Memory B cell (primary cell): Measurements from ENCODE around the gene SSPN.

Source experiments
- ATAC-seq: fragments of 150-1000 bp; cut with Tn5 transposase; 2 replicates; pipeline ENCODE4 v1.10.0; 2021; ENCODE audit warnings: low read depth, mild to moderate bottlenecking, moderate library complexity
- DNase-seq, 2 donors: peaks; one replicate each; pipeline ENCODE4 v3.0.0; 2022; ENCODE audit warnings: low spot score in 2 of 2
- H3K27ac Mint-ChIP-seq: one replicate; pipeline ENCODE4 v1.8.0; 2022; ENCODE audit warnings: mild to moderate bottlenecking, moderate library complexity, mixed read lengths
- H3K27me3 Mint-ChIP-seq: one replicate; pipeline ENCODE4 v1.8.0; 2022; ENCODE audit warnings: mixed read lengths
- H3K36me3 Mint-ChIP-seq: one replicate; pipeline ENCODE4 v1.8.0; 2022; ENCODE audit warnings: mild to moderate bottlenecking, mixed read lengths
- H3K4me1 Mint-ChIP-seq: one replicate; pipeline ENCODE4 v1.8.0; 2022; ENCODE audit warnings: mixed read lengths
- H3K4me3 Mint-ChIP-seq: one replicate; pipeline ENCODE4 v1.8.0; 2022; ENCODE audit warnings: mild to moderate bottlenecking, moderate library complexity, mixed read lengths
- H3K9me3 Mint-ChIP-seq: one replicate; pipeline ENCODE4 v1.8.0; 2022; ENCODE audit warnings: mixed read lengths

The SSPN gene

GRCh38 chr12:26172539-26172938 is 22.8 kb upstream of the SSPN start:
- Mint-ChIP-seq H3K4me1 (peaks cover 28% of the 10 kb centered on the region), H3K36me3 (peaks cover 12% of the 10 kb centered on the region), H3K27me3 (no peaks in the 10 kb centered on the region), H3K27ac (peak overlapping the region; percentile 2), H3K4me3 (no peak overlapping the region), H3K9me3 (peaks cover 2% of the 10 kb centered on the region)
- no peak for ATAC-seq
- no peak for DNase-seq

- no peak overlapping the region for H3K4me3 Mint-ChIP-seq
- ATAC-seq (no peak), DNase-seq (no peak)
- H3K4me1 Mint-ChIP-seq: peaks cover 31% of the 10 kb centered on the region
- H3K27ac Mint-ChIP-seq: peak overlapping the region; percentile 2
- no peaks in the 10 kb centered on the region for H3K27me3 Mint-ChIP-seq
- peaks cover 12% of the 10 kb centered on the region for H3K36me3 Mint-ChIP-seq
- peaks cover 2% of the 10 kb centered on the region for H3K9me3 Mint-ChIP-seq
These were observed 22.3 kb upstream of the SSPN start for GRCh38 chr12:26172946-26173552.

- no peak for DNase-seq
These were observed 18.6 kb upstream of the SSPN start for GRCh38 chr12:26176725-26177124.

GRCh38 chr12:26177283-26177682 is 18.1 kb upstream of the SSPN start:
- no peak overlapping the region for H3K27ac Mint-ChIP-seq
- peak; percentile 66 for ATAC-seq
- H3K27me3 Mint-ChIP-seq: no peaks in the 10 kb centered on the region
- H3K36me3 Mint-ChIP-seq: peaks cover 25% of the 10 kb centered on the region
- peaks cover 39% of the 10 kb centered on the region for H3K4me1 Mint-ChIP-seq
- H3K9me3 Mint-ChIP-seq: peaks cover 2% of the 10 kb centered on the region
- DNase-seq: no peak
- H3K4me3 Mint-ChIP-seq: no peak overlapping the region

More at GRCh38 chr12:26176725-26177124, 18.6 kb upstream of the SSPN start:
- Mint-ChIP-seq H3K27me3 (no peaks in the 10 kb centered on the region), H3K27ac (no peak overlapping the region), H3K9me3 (peaks cover 2% of the 10 kb centered on the region), H3K4me3 (no peak overlapping the region), H3K4me1 (peaks cover 40% of the 10 kb centered on the region), H3K36me3 (peaks cover 25% of the 10 kb centered on the region)
- ATAC-seq: no peak

GRCh38 chr12:26179826-26180225 is 15.5 kb upstream of the SSPN start:
- peaks cover 26% of the 10 kb centered on the region for H3K4me1 Mint-ChIP-seq
- DNase-seq: no peak
- no peak overlapping the region for H3K4me3 Mint-ChIP-seq
- no peak for ATAC-seq
- peaks cover 18% of the 10 kb centered on the region for H3K36me3 Mint-ChIP-seq
- no peak overlapping the region for H3K27ac Mint-ChIP-seq
- no peaks in the 10 kb centered on the region for H3K9me3 Mint-ChIP-seq
- H3K27me3 Mint-ChIP-seq: no peaks in the 10 kb centered on the region

GRCh38 chr12:26182377-26182776 is 13.0 kb upstream of the SSPN start:
- H3K36me3 Mint-ChIP-seq: peaks cover 17% of the 10 kb centered on the region
- DNase-seq: no peak
- no peaks in the 10 kb centered on the region for H3K9me3 Mint-ChIP-seq
- peaks cover 26% of the 10 kb centered on the region for H3K4me1 Mint-ChIP-seq
- no peak overlapping the region for H3K4me3 Mint-ChIP-seq
- ATAC-seq: no peak
- no peaks in the 10 kb centered on the region for H3K27me3 Mint-ChIP-seq
- no peak overlapping the region for H3K27ac Mint-ChIP-seq

GRCh38 chr12:26185532-26186320 is 9.6 kb upstream of the SSPN start:
- peaks cover 22% of the 10 kb centered on the region for H3K4me1 Mint-ChIP-seq
- no peak overlapping the region for H3K4me3 Mint-ChIP-seq
- DNase-seq (no peak), ATAC-seq (no peak)
- peaks cover 3% of the 10 kb centered on the region for H3K36me3 Mint-ChIP-seq
- no peaks in the 10 kb centered on the region for H3K27me3 Mint-ChIP-seq
- no peaks in the 10 kb centered on the region for H3K9me3 Mint-ChIP-seq
- no peak overlapping the region for H3K27ac Mint-ChIP-seq

GRCh38 chr12:26187014-26187798 is 8.2 kb upstream of the SSPN start:
- H3K4me3 Mint-ChIP-seq: no peak overlapping the region
- H3K4me1 Mint-ChIP-seq: peaks cover 22% of the 10 kb centered on the region
- peak overlapping the region; percentile 21 for H3K27ac Mint-ChIP-seq
- ATAC-seq: peak; percentile 45
- no peaks in the 10 kb centered on the region for H3K9me3 Mint-ChIP-seq
- peaks cover 1% of the 10 kb centered on the region for H3K36me3 Mint-ChIP-seq
- DNase-seq: no peak
- H3K27me3 Mint-ChIP-seq: no peaks in the 10 kb centered on the region

- H3K4me3 Mint-ChIP-seq: no peak overlapping the region
- H3K27ac Mint-ChIP-seq: no peak overlapping the region
- ATAC-seq: no peak
- H3K36me3 Mint-ChIP-seq: peaks cover 1% of the 10 kb centered on the region
- no peak for DNase-seq
- peaks cover 22% of the 10 kb centered on the region for H3K4me1 Mint-ChIP-seq
- no peaks in the 10 kb centered on the region for H3K9me3 Mint-ChIP-seq
- no peaks in the 10 kb centered on the region for H3K27me3 Mint-ChIP-seq
These were observed 7.2 kb upstream of the SSPN start for GRCh38 chr12:26188127-26188526.

GRCh38 chr12:26188641-26189040 is 6.7 kb upstream of the SSPN start:
- no peak for ATAC-seq
- H3K9me3 Mint-ChIP-seq: no peaks in the 10 kb centered on the region
- peaks cover 1% of the 10 kb centered on the region for H3K36me3 Mint-ChIP-seq
- no peaks in the 10 kb centered on the region for H3K27me3 Mint-ChIP-seq
- no peak for DNase-seq
- peaks cover 22% of the 10 kb centered on the region for H3K4me1 Mint-ChIP-seq
- H3K4me3 Mint-ChIP-seq: no peak overlapping the region
- no peak overlapping the region for H3K27ac Mint-ChIP-seq

- peaks cover 1% of the 10 kb centered on the region for H3K36me3 Mint-ChIP-seq
- no peak overlapping the region for H3K4me3 Mint-ChIP-seq
- peaks cover 17% of the 10 kb centered on the region for H3K4me1 Mint-ChIP-seq
- H3K27ac Mint-ChIP-seq: no peak overlapping the region
- H3K27me3 Mint-ChIP-seq: no peaks in the 10 kb centered on the region
- ATAC-seq (no peak), DNase-seq (no peak)
- H3K9me3 Mint-ChIP-seq: no peaks in the 10 kb centered on the region
These were observed 3.2 kb upstream of the SSPN start for GRCh38 chr12:26192142-26192541.

- ATAC-seq (no peak), DNase-seq (no peak)
- no peak overlapping the region for H3K4me3 Mint-ChIP-seq
- H3K27me3 Mint-ChIP-seq: no peaks in the 10 kb centered on the region
- H3K27ac Mint-ChIP-seq: no peak overlapping the region
- H3K36me3 Mint-ChIP-seq: peaks cover 1% of the 10 kb centered on the region
- H3K9me3 Mint-ChIP-seq: no peaks in the 10 kb centered on the region
- peaks cover 15% of the 10 kb centered on the region for H3K4me1 Mint-ChIP-seq
These were observed 1.8 kb upstream of the SSPN start for GRCh38 chr12:26193539-26193938.

GRCh38 chr12:26195641-26196420 is 458 bp downstream of the SSPN start:
- peak overlapping the region; percentile 94 for H3K4me3 Mint-ChIP-seq
- no peaks in the 10 kb centered on the region for H3K27me3 Mint-ChIP-seq
- DNase-seq: peak; percentile 9 to 25
- no peaks in the 10 kb centered on the region for H3K9me3 Mint-ChIP-seq
- peaks cover 8% of the 10 kb centered on the region for H3K4me1 Mint-ChIP-seq
- H3K36me3 Mint-ChIP-seq: no peaks in the 10 kb centered on the region
- peak overlapping the region; percentile 91 for H3K27ac Mint-ChIP-seq
- peak; percentile 73 for ATAC-seq

- peak overlapping the region; percentile 91 for H3K27ac Mint-ChIP-seq
- peaks cover 8% of the 10 kb centered on the region for H3K4me1 Mint-ChIP-seq
- H3K36me3 Mint-ChIP-seq: no peaks in the 10 kb centered on the region
- H3K27me3 Mint-ChIP-seq: no peaks in the 10 kb centered on the region
- H3K9me3 Mint-ChIP-seq: no peaks in the 10 kb centered on the region
- peak overlapping the region; percentile 94 for H3K4me3 Mint-ChIP-seq
- ATAC-seq (no peak), DNase-seq (no peak)
These were observed 996 bp downstream of the SSPN start for GRCh38 chr12:26196421-26196716.
